GM10248 (cell line): ENCODE measurements around the gene ALLC.

ENCODE experiments used
- CTCF ChIA-PET: fragments of 300-600 bp; sonication (Branson Sonifier 250); formaldehyde crosslinking; extraction: SDS; loops from one replicate; lab custom pipeline; 2021; ENCODE audit warnings: antibody characterized with exemption; lab: Yijun Ruan, JAX
- POLR2A ChIA-PET: fragments of 350-650 bp; sonication (Branson Sonifier 250); formaldehyde crosslinking; extraction: SDS; loops from one replicate; lab custom pipeline; 2020; ENCODE audit warnings: antibody characterized with exemption; lab: Yijun Ruan, JAX
- DNase-seq: peaks from one replicate; pipeline ENCODE4 v3.0.0; 2012; ENCODE audit errors: extremely low spot score
- CTCF ChIP-seq: IDR thresholded peaks from 2 replicates; pipeline ENCODE4 v1.5.1; 2012; ENCODE audit warnings: mild to moderate bottlenecking, low read depth; ENCODE audit errors: extremely low read depth, missing control alignments, control extremely low read depth

ALLC gene

GRCh38 chr2:3631161-3631850 is 26.7 kb upstream of the ALLC start:
- POLR2A ChIA-PET = no interaction called here
- DNase-seq = no peak

GRCh38 chr2:3631851-3632659 is 25.9 kb upstream of the ALLC start:
- CTCF ChIA-PET = no interaction called here
- no peak for TF ChIP-seq CTCF
- POLR2A ChIA-PET = no interaction called here
- DNase-seq = no peak

More at GRCh38 chr2:3631161-3631850, 26.7 kb upstream of the ALLC start:
- CTCF ChIA-PET = no interaction called here
- no peak for TF ChIP-seq CTCF

- no peak for DNase-seq
- ChIA-PET POLR2A (no interaction called here), CTCF (interaction anchor here (1.3 to 1.5 kb wide), 3 partner anchors 9 to 97 kb away, joined by 3 to 4 read pairs (median 4); no protein-coding TSS in a partner anchor)
- TF ChIP-seq CTCF = no peak
Observed at GRCh38 chr2:3633089-3633981, 24.7 kb upstream of the ALLC start.

- ChIA-PET POLR2A (no interaction called here), CTCF (interaction anchor here (1.3 to 1.5 kb wide), 3 partner anchors 10 to 98 kb away, joined by 3 to 4 read pairs (median 4); no protein-coding TSS in a partner anchor)
- no peak for TF ChIP-seq CTCF
- no peak for DNase-seq
Observed at GRCh38 chr2:3633982-3634595, 23.9 kb upstream of the ALLC start.

- POLR2A ChIA-PET = no interaction called here
- no peak for DNase-seq
- no peak for TF ChIP-seq CTCF
- CTCF ChIA-PET = interaction anchor here (1.5 kb wide), 1 partner anchor 99 kb away, joined by 4 read pairs; no protein-coding TSS in a partner anchor
Observed at GRCh38 chr2:3634596-3635121, 23.3 kb upstream of the ALLC start.
